DND-41 (cell line): ENCODE data around the gene MFSD6.

Experiments used
- EZH2 ChIP-seq: IDR thresholded peaks from 3 replicates; pipeline ENCODE4 v1.6.1; 2012; ENCODE audit warnings: borderline replicate concordance, low read depth, mild to moderate bottlenecking, moderate library complexity, low read length, inconsistent platforms; ENCODE audit not compliant: severe bottlenecking
- TF ChIP-seq, protein P1 (sequence below): IDR thresholded peaks from 2 replicates; pipeline ENCODE4 v1.5.1; 2012; ENCODE audit warnings: borderline replicate concordance, low read length, moderate library complexity, mild to moderate bottlenecking; ENCODE audit not compliant: poor library complexity, severe bottlenecking; ENCODE audit errors: extremely low read depth

GRCh38 chr2:190443778-190444481 lies 35.8 kb downstream of the MFSD6 start:
- TF ChIP-seq, protein P1, sequence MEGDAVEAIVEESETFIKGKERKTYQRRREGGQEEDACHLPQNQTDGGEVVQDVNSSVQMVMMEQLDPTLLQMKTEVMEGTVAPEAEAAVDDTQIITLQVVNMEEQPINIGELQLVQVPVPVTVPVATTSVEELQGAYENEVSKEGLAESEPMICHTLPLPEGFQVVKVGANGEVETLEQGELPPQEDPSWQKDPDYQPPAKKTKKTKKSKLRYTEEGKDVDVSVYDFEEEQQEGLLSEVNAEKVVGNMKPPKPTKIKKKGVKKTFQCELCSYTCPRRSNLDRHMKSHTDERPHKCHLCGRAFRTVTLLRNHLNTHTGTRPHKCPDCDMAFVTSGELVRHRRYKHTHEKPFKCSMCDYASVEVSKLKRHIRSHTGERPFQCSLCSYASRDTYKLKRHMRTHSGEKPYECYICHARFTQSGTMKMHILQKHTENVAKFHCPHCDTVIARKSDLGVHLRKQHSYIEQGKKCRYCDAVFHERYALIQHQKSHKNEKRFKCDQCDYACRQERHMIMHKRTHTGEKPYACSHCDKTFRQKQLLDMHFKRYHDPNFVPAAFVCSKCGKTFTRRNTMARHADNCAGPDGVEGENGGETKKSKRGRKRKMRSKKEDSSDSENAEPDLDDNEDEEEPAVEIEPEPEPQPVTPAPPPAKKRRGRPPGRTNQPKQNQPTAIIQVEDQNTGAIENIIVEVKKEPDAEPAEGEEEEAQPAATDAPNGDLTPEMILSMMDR, result no peak
- TF ChIP-seq EZH2, result no peak
